Measurements from ENCODE around the gene TRNAU1AP.

DNA sequence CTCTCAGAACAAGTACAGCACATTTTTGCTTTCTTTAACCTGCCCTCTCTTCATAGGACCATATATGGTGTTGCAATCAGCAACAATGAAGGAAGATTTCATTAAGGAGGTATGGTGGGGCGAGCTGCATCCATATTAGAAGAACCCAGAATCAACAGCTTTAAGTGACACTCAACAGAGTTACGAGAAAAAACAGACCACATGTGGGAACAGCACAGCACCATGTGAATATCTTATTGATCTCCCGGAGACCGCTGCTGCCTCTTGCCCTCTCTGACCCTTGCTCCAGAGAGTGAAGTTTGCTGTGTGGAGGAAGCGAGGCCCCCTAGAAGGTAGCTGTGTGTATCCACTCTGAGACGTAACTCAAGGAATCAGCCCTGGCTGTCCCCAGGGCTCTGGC, 52.1 kb downstream of the TRNAU1AP start:
- TF ChIP-seq, protein P1, sequence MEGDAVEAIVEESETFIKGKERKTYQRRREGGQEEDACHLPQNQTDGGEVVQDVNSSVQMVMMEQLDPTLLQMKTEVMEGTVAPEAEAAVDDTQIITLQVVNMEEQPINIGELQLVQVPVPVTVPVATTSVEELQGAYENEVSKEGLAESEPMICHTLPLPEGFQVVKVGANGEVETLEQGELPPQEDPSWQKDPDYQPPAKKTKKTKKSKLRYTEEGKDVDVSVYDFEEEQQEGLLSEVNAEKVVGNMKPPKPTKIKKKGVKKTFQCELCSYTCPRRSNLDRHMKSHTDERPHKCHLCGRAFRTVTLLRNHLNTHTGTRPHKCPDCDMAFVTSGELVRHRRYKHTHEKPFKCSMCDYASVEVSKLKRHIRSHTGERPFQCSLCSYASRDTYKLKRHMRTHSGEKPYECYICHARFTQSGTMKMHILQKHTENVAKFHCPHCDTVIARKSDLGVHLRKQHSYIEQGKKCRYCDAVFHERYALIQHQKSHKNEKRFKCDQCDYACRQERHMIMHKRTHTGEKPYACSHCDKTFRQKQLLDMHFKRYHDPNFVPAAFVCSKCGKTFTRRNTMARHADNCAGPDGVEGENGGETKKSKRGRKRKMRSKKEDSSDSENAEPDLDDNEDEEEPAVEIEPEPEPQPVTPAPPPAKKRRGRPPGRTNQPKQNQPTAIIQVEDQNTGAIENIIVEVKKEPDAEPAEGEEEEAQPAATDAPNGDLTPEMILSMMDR (IDR thresholded peaks at IDR 0.05; ENCODE audit: low read depth, low read length, poor library complexity, severe bottlenecking), result no peak
- TF ChIP-seq EZH2phosphoT487 (IDR thresholded peaks at IDR 0.05; ENCODE audit: borderline replicate concordance, low read length), result no peak

All from DOHH2 (cell line).